GM19455 (cell line): Measurements from ENCODE around the gene DEFB112.

Experiments used
- ATAC-seq: cut with Tn5 transposase; IDR thresholded peaks from one replicate; pipeline ENCODE4 v1.9.1; 2021; ENCODE audit not compliant: unreplicated experiment

DEFB112 gene, protein sequence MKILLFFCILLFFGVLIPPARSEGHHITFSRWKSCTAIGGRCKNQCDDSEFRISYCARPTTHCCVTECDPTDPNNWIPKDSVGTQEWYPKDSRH

DNA sequence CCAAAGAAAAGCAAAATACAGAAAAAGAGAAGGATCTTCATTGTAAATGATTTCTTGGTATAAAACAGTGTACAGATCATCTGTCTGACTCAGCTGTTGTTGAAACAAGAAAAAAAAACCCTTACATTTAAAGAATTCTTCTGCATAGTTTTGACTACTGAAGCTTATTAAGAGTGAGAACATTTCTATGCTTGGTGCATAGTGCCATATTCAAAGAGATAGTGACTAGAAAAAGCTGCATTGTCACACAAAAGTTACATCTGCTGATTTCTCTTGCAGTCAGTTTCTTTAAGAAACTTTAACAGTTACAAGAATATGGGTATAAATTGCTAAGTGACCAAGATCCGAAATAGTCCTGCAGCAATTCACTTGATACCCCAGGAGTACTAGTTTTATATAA is at the start of gene DEFB112:
TSS of gene DEFB112 (minus strand) at position 101 of the 400 bp plus-strand sequence. CDS start at position 41, 60 bp downstream.
- no peak for ATAC-seq

GRCh38 chr6:50098641-50098993 is 48.9 kb upstream of the DEFB112 start:
- no peak for ATAC-seq

DNA sequence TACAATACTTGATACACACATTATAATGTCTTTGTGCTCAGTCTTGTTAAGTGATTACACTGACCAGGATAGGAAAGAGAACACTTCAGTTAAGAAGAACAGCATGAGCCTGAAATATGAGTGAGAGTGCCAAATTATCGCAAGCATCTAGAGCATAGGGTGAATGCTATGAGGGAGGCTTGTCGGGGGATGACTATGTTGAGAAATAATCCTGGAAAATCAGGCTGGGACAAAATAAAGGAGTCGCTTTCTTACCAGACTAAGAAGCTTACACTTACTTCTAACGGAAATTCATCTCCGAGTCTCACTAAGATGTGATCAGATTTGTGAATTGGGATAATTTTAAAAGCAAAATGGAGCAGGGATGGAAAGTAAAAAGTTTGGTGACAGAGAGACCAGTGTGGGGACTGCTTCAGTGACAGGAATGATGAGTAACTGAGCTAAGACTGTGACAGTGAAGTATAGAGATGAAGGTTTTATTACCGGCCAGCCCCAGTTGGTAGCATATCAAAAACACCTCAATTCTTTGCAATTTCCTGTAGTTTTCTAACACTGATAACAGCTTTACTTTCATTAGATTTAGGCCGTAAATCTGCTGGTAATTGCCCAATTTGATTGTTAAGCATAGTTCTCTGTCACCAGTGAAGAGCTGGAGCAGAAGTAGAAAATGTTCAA is 48.4 kb upstream of the DEFB112 start:
- ATAC-seq = no peak

GRCh38 chr6:50096296-50096695 is 46.6 kb upstream of the DEFB112 start:
- no peak for ATAC-seq

DNA sequence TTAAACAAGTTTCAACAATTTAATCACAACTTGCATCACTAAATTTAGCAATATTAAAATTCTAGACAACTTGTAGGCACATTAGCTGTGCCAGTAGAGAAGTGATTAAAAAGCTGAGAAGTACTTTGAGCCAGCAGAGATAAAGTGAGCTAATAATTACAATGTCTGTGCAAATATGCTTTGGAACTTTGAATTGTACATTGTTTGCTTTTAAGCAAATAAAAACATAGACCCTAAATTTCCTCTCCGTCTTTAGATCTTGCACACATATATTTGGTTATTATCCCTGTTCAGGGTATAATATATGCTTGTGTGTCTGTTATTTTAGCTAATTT is 44.2 kb upstream of the DEFB112 start:
- no peak for ATAC-seq

GRCh38 chr6:50093116-50093937 is 43.6 kb upstream of the DEFB112 start:
- no peak for ATAC-seq

- no peak for ATAC-seq
These were observed 41.9 kb upstream of the DEFB112 start for GRCh38 chr6:50091641-50092040.

DNA sequence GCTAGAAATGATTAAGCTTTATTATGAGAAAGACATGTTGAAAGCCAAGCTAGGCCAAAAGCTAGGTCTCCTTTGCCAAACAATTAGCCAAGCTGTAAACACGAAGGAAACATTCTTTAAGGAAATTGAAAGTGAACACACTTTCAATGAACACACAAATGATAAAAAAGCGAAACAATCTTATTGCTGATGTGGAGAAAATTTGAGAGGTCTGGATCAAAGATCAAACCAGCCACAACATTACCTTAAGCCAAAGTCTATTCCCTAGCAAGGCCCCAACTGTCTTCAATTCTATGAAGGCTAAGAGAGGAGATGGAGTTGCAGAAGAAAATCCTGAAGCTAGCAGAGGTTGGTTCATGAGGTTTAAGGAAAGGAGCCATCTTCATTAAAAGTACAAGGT is 40.2 kb upstream of the DEFB112 start:
- no peak for ATAC-seq

GRCh38 chr6:50087231-50087954 is 37.7 kb upstream of the DEFB112 start:
- no peak for ATAC-seq

DNA sequence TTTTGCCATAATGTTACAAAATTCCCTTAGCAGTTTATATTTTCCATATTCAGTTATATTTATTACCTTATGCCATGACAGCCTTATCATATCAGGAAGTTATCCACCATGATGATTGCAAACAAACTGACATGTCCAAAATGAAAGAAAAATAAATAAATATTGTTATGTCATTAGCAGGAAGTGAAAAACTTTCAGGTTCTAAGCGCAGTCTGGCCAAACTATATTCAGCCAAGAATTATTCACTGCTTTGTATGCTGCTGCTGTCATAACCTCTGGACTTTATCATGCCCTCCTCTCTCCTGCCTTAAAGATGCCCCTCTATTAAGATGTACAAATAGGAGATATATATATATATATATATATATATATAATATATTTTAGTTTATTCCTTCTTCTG is 27.7 kb upstream of the DEFB112 start:
- no peak for ATAC-seq

DNA sequence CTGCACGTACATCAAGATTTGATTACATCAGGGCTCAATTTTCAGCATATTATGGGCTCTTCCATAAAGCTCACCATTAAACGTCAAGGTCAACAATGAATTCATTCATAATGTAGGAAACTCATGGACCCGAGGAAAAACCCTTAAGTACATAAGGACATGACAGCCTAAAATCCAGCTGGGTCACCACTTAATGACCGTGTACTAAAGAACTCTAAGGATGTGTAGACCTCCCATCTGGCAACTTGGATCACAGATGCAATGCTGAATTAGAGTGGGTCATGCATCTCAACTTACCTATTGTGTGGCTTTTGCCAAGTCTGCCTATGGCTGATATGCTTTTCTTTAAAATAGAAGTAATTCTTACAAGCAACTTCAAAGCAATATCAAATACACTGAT is 26.7 kb upstream of the DEFB112 start:
- no peak for ATAC-seq

GRCh38 chr6:50071921-50072320 is 22.2 kb upstream of the DEFB112 start:
- ATAC-seq = no peak

GRCh38 chr6:50070101-50070500 is 20.4 kb upstream of the DEFB112 start:
- no peak for ATAC-seq

- no peak for ATAC-seq
These were observed 12.3 kb upstream of the DEFB112 start for GRCh38 chr6:50062051-50062450.

- no peak for ATAC-seq
These were observed 6.5 kb upstream of the DEFB112 start for GRCh38 chr6:50056242-50056641.

GRCh38 chr6:50047026-50047425 is 2.7 kb downstream of the DEFB112 start:
- no peak for ATAC-seq

DNA sequence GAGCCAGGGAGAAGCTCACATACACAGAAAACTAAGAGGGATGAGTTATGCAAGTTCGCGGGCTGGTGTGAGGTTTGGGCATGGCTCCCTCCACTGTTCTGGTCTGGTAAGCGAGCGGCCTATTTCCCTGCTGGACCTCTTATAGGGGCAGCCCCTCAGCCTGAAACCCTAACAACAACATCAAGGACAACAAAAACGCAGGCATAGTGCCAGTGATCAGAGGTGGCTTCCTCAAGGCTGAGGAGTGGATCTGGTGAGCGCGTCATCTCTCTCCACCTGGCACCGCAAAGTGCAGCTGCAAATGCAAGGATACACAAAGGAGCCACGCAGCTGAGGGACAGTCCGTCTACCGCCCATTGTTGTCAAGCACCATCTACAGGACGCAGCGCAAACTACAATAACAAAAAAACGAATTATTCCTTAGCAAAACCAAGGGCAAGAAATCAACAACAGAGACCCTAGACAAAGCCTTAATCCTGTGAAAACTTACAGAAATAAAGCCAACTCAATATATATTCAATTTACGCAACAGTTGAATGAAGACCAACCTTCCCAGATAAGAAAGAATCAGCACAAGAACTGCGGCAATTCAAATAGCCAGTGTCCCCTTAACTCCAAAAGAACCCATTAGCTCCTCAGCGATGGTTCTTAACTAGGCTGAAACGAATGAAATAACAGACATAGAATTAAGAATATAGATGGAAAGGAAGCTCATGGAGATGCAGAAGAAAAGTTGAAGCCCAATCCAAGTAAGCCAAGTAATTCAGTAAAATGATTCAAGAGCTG is 18.8 kb downstream of the DEFB112 start:
- no peak for ATAC-seq

DNA sequence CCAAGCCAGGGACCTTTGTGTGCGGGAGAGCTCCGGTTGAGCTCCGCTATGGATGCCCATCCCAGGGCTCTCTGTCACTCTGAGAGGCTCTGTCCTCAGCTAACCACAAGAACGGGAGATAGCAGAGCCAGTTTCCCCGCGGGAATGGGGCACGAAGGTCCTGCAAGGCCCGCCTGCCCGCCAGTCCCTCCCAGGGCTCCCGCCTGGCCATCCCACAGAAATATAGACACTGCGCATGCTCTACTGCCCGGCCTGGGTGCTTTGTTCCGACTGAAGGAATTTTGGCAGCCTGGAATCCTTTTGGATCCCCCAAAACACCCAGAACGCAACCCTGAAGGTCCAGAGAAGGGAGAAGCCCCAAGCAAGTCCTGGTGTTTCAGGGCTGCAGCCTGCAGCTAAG is 19.4 kb downstream of the DEFB112 start:
- no peak for ATAC-seq

DNA sequence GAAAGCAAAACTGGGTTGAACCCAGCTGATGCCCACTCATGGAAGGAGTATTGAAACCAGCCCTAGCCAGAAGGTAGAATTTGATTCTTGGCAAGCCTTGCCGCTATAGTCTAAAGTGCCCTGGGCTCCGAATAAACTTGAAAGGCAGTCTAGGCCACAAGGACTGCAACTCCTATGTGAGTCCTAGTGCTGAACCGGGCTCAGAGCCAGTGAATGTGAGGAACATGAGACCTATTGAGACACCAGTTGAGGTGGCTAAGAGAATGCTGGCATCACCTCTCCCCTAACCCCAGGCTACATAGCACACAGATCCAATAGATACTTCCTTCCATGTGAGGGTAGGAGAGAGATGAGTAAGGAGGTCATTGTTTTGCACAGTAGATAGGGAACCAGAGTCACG is 24.5 kb downstream of the DEFB112 start:
- no peak for ATAC-seq

- ATAC-seq = no peak
These were observed 27.8 kb downstream of the DEFB112 start, which contains the start of gene DEFB110 for GRCh38 chr6:50021894-50022293. TSS of gene DEFB110 (minus strand) at chr6:50021994. CDS start at chr6:50021935, 59 bp downstream.

- no peak for ATAC-seq
These were observed 41.9 kb downstream of the DEFB112 start for GRCh38 chr6:50007819-50008218.
